HCT116 (cell line): Measurements from ENCODE around the gene NPSR1. TPM values are rescaled to one million over a fixed set of nuclear protein-coding genes. Genes with fewer than 3 reads are reported as not detected.
"Not testable (repeated sequence)": the region's sequence is repeated elsewhere in the genome, so short reads cannot be mapped to it uniquely, and the experiment has no call there.

Experiments
- ATAC-seq: fragments of 200-7000 bp; cut with Tn5 transposase; 2 replicates; pipeline ENCODE4 v1.9.1; 2020; ENCODE audit warnings: mild to moderate bottlenecking, moderate library complexity
- BruUV-seq: library from RNA; stranded (reverse); fragments of 400-500 nt; replicated peaks from 2 replicates; lab custom pipeline; 2021; lab: Mats Ljungman, UMichigan
- CTCF ChIA-PET: fragments of 300-600 bp; sonication (Branson Sonifier 250); formaldehyde crosslinking; loops from one replicate; lab custom pipeline; 2021; ENCODE audit warnings: antibody characterized with exemption; lab: Charles Lee
- POLR2A ChIA-PET: fragments of 300-600, 350-600 bp; sonication (Branson Sonifier 250); formaldehyde crosslinking; loops from one replicate; lab custom pipeline; 2021; ENCODE audit warnings: antibody characterized with exemption; lab: Charles Lee
- RAD21 ChIA-PET, 2 experiments: fragments of 300-600 bp; sonication (Branson Sonifier 250); formaldehyde crosslinking; loops; one replicate each; lab custom pipeline; 2023; ENCODE audit warnings: low total read pairs in 2 of 2; ENCODE audit not compliant: uncharacterized antibody in 2 of 2, unreplicated experiment in 2 of 2, low non-redundant PET in 1 of 2; lab: Charles Lee
- DNase-seq: peaks from one replicate; pipeline ENCODE4 v3.0.0-alpha.2; 2010; ENCODE audit warnings: low read depth, low spot score
- H2AFZ ChIP-seq: fragments of 200-600 bp; shearing (Covaris generic), sonication (generic); 2 replicates; pipeline ENCODE4 v1.6.1; 2017; ENCODE audit warnings: low read depth, mixed run types, mixed read lengths, antibody characterized with exemption, low read length; ENCODE audit not compliant: poor library complexity, severe bottlenecking
- H3K27ac ChIP-seq: 2 replicates; pipeline ENCODE4 v1.5.1; 2012; ENCODE audit warnings: low read depth, low read length
- H3K27me3 ChIP-seq: fragments of 200-600 bp; sonication (generic); 2 replicates; pipeline ENCODE4 v1.6.1; 2016; ENCODE audit warnings: mixed run types, low read length, mixed read lengths; ENCODE audit not compliant: insufficient read depth
- H3K36me3 ChIP-seq, 2 experiments: fragments of 200-500 bp in 1 of 2; fragments of 200-600 bp in 1 of 2; sonication (Bioruptor generic) in 1 of 2; sonication (generic) in 1 of 2; 2 replicates each; pipeline versions ENCODE4 v1.5.1 to v1.6.1; 2014 to 2016; ENCODE audit warnings: low read length in 2 of 2, inconsistent platforms in 1 of 2, mixed read lengths in 1 of 2, mixed run types in 1 of 2; ENCODE audit not compliant: insufficient read depth in 2 of 2, control insufficient read depth in 1 of 2
- H3K4me1 ChIP-seq, 2 experiments: fragments of 200-600 bp in 1 of 2; sonication (generic) in 1 of 2; 2 replicates each; pipeline versions ENCODE4 v1.5.1 to v1.6.1; 2012 to 2017; ENCODE audit warnings: low read length in 2 of 2, inconsistent platforms in 1 of 2, mild to moderate bottlenecking in 1 of 2, mixed read lengths in 1 of 2, mixed run types in 1 of 2, moderate library complexity in 1 of 2; ENCODE audit not compliant: insufficient read depth in 2 of 2, control insufficient read depth in 1 of 2
- H3K4me2 ChIP-seq: fragments of 200-600 bp; sonication (generic); 2 replicates; pipeline ENCODE4 v1.6.1; 2017; ENCODE audit warnings: mixed run types, low read length, mixed read lengths
- H3K4me3 ChIP-seq, 2 experiments: fragments of 200-600 bp in 1 of 2; sonication (generic) in 1 of 2; replicated peaks in 1 of 2; 2 replicates each; pipeline ENCODE4 v1.5.1; 2011 to 2016; ENCODE audit warnings: low read length in 2 of 2, control low read depth in 1 of 2, low read depth in 1 of 2, mild to moderate bottlenecking in 1 of 2, mixed read lengths in 1 of 2, mixed run types in 1 of 2
- H3K79me2 ChIP-seq: fragments of 200-600 bp; sonication (generic); 2 replicates; pipeline ENCODE4 v1.6.1; 2017; ENCODE audit warnings: mild to moderate bottlenecking, mixed run types, low read length, moderate library complexity, mixed read lengths; ENCODE audit not compliant: insufficient read depth
- H3K9ac ChIP-seq: fragments of 200-600 bp; sonication (generic); 2 replicates; pipeline ENCODE4 v1.6.1; 2016; ENCODE audit warnings: low read length, mixed read lengths
- H3K9me2 ChIP-seq: fragments of 200-600 bp; sonication (generic), shearing (Covaris generic); 2 replicates; pipeline ENCODE4 v1.6.1; 2017; ENCODE audit warnings: mixed run types, mild to moderate bottlenecking, moderate library complexity; ENCODE audit not compliant: insufficient read depth
- H3K9me3 ChIP-seq, 2 experiments: fragments of 200-500 bp in 1 of 2; fragments of 200-600 bp in 1 of 2; sonication (Bioruptor generic) in 1 of 2; sonication (generic) in 1 of 2; 2 replicates each; pipeline ENCODE4 v1.6.1; 2014 to 2017; ENCODE audit warnings: low read length in 2 of 2, mixed read lengths in 2 of 2, inconsistent platforms in 1 of 2, low read depth in 1 of 2, mild to moderate bottlenecking in 1 of 2, mixed run types in 1 of 2, moderate library complexity in 1 of 2; ENCODE audit not compliant: control insufficient read depth in 1 of 2, insufficient read depth in 1 of 2
- H4K20me1 ChIP-seq: fragments of 200-600 bp; sonication (generic), shearing (Covaris generic); 2 replicates; pipeline ENCODE4 v1.6.1; 2017; ENCODE audit warnings: mixed run types, mild to moderate bottlenecking, moderate library complexity; ENCODE audit not compliant: insufficient read depth
- CBX3 ChIP-seq: IDR thresholded peaks from 2 replicates; pipeline ENCODE4 v1.6.1; 2012; ENCODE audit warnings: low read depth
- CEBPB ChIP-seq: IDR thresholded peaks from 2 replicates; pipeline ENCODE4 v1.6.1; 2012; ENCODE audit warnings: low read depth
- ELF1 ChIP-seq: IDR thresholded peaks from 2 replicates; pipeline ENCODE4 v1.6.1; 2012; ENCODE audit warnings: low read depth, borderline replicate concordance
- EZH2 ChIP-seq: fragments of 200-600 bp; sonication (generic); IDR thresholded peaks from 2 replicates; pipeline ENCODE4 v1.6.1; 2017; ENCODE audit warnings: antibody characterized with exemption, mixed run types
- POLR2A ChIP-seq: IDR thresholded peaks from 2 replicates; pipeline ENCODE4 v1.7.0; 2011; ENCODE audit warnings: borderline replicate concordance; ENCODE audit not compliant: insufficient read depth, insufficient read length; ENCODE audit errors: extremely low read depth
- POLR2AphosphoS5 ChIP-seq: IDR thresholded peaks from 2 replicates; pipeline ENCODE4 v1.6.1; 2011; ENCODE audit warnings: mild to moderate bottlenecking, low read depth, low read length, moderate library complexity
- SP1 ChIP-seq: IDR thresholded peaks from 2 replicates; pipeline ENCODE4 v1.6.1; 2012; ENCODE audit warnings: low read depth
- YY1 ChIP-seq: IDR thresholded peaks from 2 replicates; pipeline ENCODE4 v1.6.1; 2011; ENCODE audit warnings: low read length, low read depth, moderate library complexity, mild to moderate bottlenecking; ENCODE audit not compliant: insufficient replicate concordance; ENCODE audit errors: extremely low read depth
- ZFX ChIP-seq: fragments of 450-650 bp; IDR thresholded peaks from 2 replicates; pipeline ENCODE4 v1.6.1; 2017
- intact Hi-C: fragments of 100-400 bp; cut with micrococcal nuclease; formaldehyde crosslinking; loops from 2 replicates; pipeline ENCODE4 v1.10.0; 2022
- total RNA-seq: library from RNA; stranded (reverse); gene quantifications from one replicate; pipeline ENCODE4 v1.2.1, GENCODE V29; 2021; ENCODE audit not compliant: unreplicated experiment
- TF ChIP-seq, protein P1 (sequence below): IDR thresholded peaks from 2 replicates; pipeline ENCODE4 v1.6.1; 2012
- TF ChIP-seq, protein P2 (sequence below): IDR thresholded peaks from 2 replicates; pipeline ENCODE4 v1.6.1; 2011; ENCODE audit warnings: mild to moderate bottlenecking, low read length, moderate library complexity; ENCODE audit not compliant: insufficient replicate concordance; ENCODE audit errors: extremely low read depth

Gene NPSR1
- total RNA-seq, 1 experiment from 2014 or later = not detected

DNA sequence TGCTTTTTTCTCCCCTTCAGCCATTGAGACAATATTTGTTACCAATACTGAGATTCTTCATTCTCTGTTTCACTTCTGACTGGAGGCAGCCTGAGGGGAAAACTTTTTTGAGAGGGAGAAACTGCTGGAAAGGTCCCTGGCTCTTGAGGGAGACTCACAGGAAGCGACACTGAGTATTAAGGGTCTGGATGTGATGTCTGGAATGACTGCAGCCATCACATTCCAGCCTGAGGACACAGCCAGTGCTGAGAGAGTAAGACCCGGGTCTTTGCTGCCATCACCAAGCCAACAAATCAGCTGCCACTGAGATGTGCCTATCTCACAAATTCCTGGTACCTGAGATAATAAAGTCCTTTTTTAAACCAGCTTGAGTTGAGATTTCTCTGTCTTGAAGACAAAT lies 221.9 kb downstream of the NPSR1 start:
- Histone ChIP-seq H4K20me1 (no peaks in the 10 kb centered on the region), H3K4me1 (no peaks in the 10 kb centered on the region), H3K9ac (no peak overlapping the region), H3K4me3 (no peak overlapping the region), H3K9me2 (no peaks in the 10 kb centered on the region), H3K4me2 (no peak overlapping the region), H3K9me3 (peaks cover 0 to 9% of the 10 kb centered on the region in 2 experiments; a peak in 1 of 4 replicates), H2AFZ (no peak overlapping the region), H3K79me2 (no peaks in the 10 kb centered on the region), H3K27ac (no peak overlapping the region), H3K36me3 (no peaks in the 10 kb centered on the region), H3K27me3 (no peaks in the 10 kb centered on the region)
- ATAC-seq = no peak
- DNase-seq = no peak
- ChIA-PET RAD21 (no interaction called here), POLR2A (no interaction called here), CTCF (no interaction called here)
- BruUV-seq = no TSS peak
- TF ChIP-seq CBX3 (no peak), CEBPB (no peak), POLR2A (no peak), YY1 (no peak), POLR2AphosphoS5 (no peak), EZH2 (no peak), SP1 (no peak), ELF1 (no peak), ZFX (no peak)
- TF ChIP-seq, protein P1, sequence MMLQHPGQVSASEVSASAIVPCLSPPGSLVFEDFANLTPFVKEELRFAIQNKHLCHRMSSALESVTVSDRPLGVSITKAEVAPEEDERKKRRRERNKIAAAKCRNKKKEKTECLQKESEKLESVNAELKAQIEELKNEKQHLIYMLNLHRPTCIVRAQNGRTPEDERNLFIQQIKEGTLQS = no peak
- TF ChIP-seq, protein P2, sequence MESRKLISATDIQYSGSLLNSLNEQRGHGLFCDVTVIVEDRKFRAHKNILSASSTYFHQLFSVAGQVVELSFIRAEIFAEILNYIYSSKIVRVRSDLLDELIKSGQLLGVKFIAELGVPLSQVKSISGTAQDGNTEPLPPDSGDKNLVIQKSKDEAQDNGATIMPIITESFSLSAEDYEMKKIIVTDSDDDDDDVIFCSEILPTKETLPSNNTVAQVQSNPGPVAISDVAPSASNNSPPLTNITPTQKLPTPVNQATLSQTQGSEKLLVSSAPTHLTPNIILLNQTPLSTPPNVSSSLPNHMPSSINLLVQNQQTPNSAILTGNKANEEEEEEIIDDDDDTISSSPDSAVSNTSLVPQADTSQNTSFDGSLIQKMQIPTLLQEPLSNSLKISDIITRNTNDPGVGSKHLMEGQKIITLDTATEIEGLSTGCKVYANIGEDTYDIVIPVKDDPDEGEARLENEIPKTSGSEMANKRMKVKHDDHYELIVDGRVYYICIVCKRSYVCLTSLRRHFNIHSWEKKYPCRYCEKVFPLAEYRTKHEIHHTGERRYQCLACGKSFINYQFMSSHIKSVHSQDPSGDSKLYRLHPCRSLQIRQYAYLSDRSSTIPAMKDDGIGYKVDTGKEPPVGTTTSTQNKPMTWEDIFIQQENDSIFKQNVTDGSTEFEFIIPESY = no peak
- intact Hi-C loops = no loop called here

DNA sequence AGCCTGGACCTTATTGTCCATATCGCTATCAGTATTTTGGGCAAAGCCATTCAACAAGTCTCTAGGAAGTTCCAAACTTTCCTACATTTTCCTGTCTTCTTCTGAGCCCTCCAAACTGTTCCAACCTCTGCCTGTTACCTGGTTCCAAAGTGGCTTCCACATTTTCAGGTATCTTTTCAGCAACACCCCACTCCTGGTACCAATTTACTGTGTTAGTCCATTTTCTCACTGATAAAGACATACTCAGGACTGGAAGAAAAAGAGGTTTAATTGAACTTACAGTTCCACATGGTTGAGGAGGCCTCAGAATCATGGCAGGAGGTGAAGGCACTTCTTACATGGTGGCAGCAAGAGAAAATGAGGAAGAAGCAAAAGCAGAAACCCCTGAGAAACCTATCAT lies 225.8 kb downstream of the NPSR1 start:
- H3K9me3 ChIP-seq, CTCF ChIA-PET: not testable (repeated sequence)

More for the DNA sequence above, 225.8 kb downstream of the NPSR1 start:
- H3K4me1 ChIP-seq, H4K20me1 ChIP-seq, H3K9me2 ChIP-seq, H3K9ac ChIP-seq, DNase-seq, H2AFZ ChIP-seq, BruUV-seq, H3K79me2 ChIP-seq, H3K27ac ChIP-seq, ATAC-seq, H3K36me3 ChIP-seq, RAD21 ChIA-PET, POLR2A ChIA-PET, intact Hi-C loops, H3K27me3 ChIP-seq, H3K4me3 ChIP-seq, H3K4me2 ChIP-seq: not testable (repeated sequence)
